GM21619 (cell line): ENCODE data around the gene EPHA10.
"Not testable (repeated sequence)": the region's sequence is repeated elsewhere in the genome, so short reads cannot be mapped to it uniquely, and the experiment has no call there.

Experiments
- ATAC-seq: cut with Tn5 transposase; IDR thresholded peaks from one replicate; pipeline ENCODE4 v1.9.1; 2021; ENCODE audit not compliant: unreplicated experiment

The EPHA10 gene

GRCh38 chr1:37771440-37771839, 6.5 kb upstream of the EPHA10 start:
- ATAC-seq, result not testable (repeated sequence)

GRCh38 chr1:37767488-37767887, 2.6 kb upstream of the EPHA10 start:
- ATAC-seq, result no peak

- ATAC-seq, result no peak
These were observed 1.2 kb upstream of the EPHA10 start for GRCh38 chr1:37765916-37766664.

- no peak for ATAC-seq
These were observed 500 bp downstream of the EPHA10 start for GRCh38 chr1:37764414-37764825.

- ATAC-seq, result no peak
These were observed 1.0 kb downstream of the EPHA10 start for GRCh38 chr1:37763791-37764413.

- no peak for ATAC-seq
These were observed 2.4 kb downstream of the EPHA10 start for GRCh38 chr1:37762516-37762915.

- ATAC-seq, result no peak
These were observed 3.4 kb downstream of the EPHA10 start for GRCh38 chr1:37761416-37762095.

GRCh38 chr1:37759451-37759850, 5.5 kb downstream of the EPHA10 start:
- ATAC-seq, result no peak

GRCh38 chr1:37755951-37756560, 8.9 kb downstream of the EPHA10 start:
- no peak for ATAC-seq

- ATAC-seq, result no peak
These were observed 9.6 kb downstream of the EPHA10 start for GRCh38 chr1:37755290-37755689.

- no peak for ATAC-seq
These were observed 11.2 kb downstream of the EPHA10 start for GRCh38 chr1:37753473-37754321.

GRCh38 chr1:37752583-37753471, 12.1 kb downstream of the EPHA10 start:
- ATAC-seq, result no peak

- no peak for ATAC-seq
These were observed 12.7 kb downstream of the EPHA10 start for GRCh38 chr1:37752213-37752582.

- ATAC-seq, result no peak
These were observed 16.4 kb downstream of the EPHA10 start for GRCh38 chr1:37748565-37748964.

- ATAC-seq, result no peak
These were observed 18.1 kb downstream of the EPHA10 start for GRCh38 chr1:37746806-37747205.

GRCh38 chr1:37741662-37742061, 23.3 kb downstream of the EPHA10 start:
- no peak for ATAC-seq

GRCh38 chr1:37741130-37741529, 23.8 kb downstream of the EPHA10 start:
- ATAC-seq, result no peak

GRCh38 chr1:37739222-37739621, 25.7 kb downstream of the EPHA10 start:
- ATAC-seq, result no peak

- not testable (repeated sequence) for ATAC-seq
These were observed 26.3 kb downstream of the EPHA10 start for GRCh38 chr1:37738619-37739018.

GRCh38 chr1:37737975-37738374, 26.9 kb downstream of the EPHA10 start:
- not testable (repeated sequence) for ATAC-seq
